ENCODE data around the gene ANKS1B.

The ANKS1B gene

DNA sequence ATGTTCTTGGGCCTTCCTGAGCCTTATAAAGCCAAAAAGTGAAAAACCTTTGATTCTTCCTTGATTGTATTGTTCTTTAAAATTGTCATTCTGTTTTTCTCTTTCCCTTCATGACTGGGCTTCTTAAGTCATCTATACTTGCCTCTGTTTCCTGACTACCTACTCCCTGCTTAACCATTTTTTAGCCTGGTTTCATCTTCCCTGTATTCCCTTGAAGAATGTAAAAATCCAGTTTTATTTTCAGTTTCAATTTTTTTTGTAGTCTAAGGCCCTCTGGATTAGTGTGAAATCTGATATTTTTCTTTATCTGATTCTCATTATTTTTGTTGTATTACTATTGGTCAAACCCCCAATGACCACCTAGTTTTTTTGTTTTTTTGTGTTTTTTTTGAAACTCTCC is 1293.4 kb downstream of the ANKS1B start:
- DNase-seq: no peak

DNA sequence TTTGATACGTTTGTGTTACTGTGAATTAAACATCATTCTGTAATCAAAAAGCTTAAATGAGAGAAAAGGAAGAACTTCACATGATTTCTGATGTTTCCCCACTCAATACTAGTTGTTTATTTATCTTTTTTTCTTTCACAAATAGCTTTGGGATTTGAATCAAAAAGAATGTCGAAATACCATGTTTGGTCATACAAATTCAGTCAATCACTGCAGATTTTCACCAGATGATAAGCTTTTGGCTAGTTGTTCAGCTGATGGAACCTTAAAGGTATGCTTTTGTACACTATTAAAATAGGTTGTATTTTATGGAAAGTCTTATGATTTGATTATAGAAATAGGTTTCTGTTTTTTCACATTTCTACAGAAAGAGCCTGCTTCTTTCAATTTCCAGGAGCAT is 1298.1 kb downstream of the ANKS1B start:
- DNase-seq: no peak

All from SHP77 (cell line).